Mucosa of descending colon (tissue), 3 donors: Measurements from ENCODE around the gene DUSP2. TPM values are rescaled to one million over a fixed set of nuclear protein-coding genes. Genes with fewer than 3 reads are reported as not detected.

ENCODE experiments used
- ATAC-seq: fragments of 200-7000 bp; cut with Tn5 transposase; one replicate; pipeline ENCODE4 v1.9.1; 2020; ENCODE audit warnings: mild to moderate bottlenecking, moderate library complexity
- DNase-seq, 3 donors: peaks; one replicate each; pipeline ENCODE4 v3.0.0-alpha.2; 2020
- H3K36me3 ChIP-seq: fragments of 200-600 bp; one replicate; pipeline ENCODE4 v1.8.0; 2021; ENCODE audit warnings: low read depth, mild to moderate bottlenecking
- H3K4me1 ChIP-seq: fragments of 200-600 bp; one replicate; pipeline ENCODE4 v1.8.0; 2021; ENCODE audit warnings: low read depth, mild to moderate bottlenecking
- H3K4me3 ChIP-seq: fragments of 200-600 bp; one replicate; pipeline ENCODE4 v1.8.0; 2021; ENCODE audit warnings: mild to moderate bottlenecking
- H3K9me3 ChIP-seq: fragments of 200-600 bp; one replicate; pipeline ENCODE4 v1.8.0; 2021; ENCODE audit warnings: mild to moderate bottlenecking
- intact Hi-C, 2 donors: fragments of 100-400 bp; cut with DNase I in 1 of 2; cut with micrococcal nuclease in 1 of 2; formaldehyde crosslinking; loops; one replicate each; pipeline versions ENCODE4 v1.11.0 to v1.11.1; 2022; cut with DNase I, micrococcal nuclease
- total RNA-seq, 3 donors: library from RNA; stranded (reverse); fragmentation: NEBNext Ultra II Directional in 2 of 3; extraction: Animal tissue kit (Norgen Biotek cat#: 25700) in 2 of 3; gene quantifications; one replicate each; pipeline versions ENCODE4 v1.2.1 to v1.2.4, GENCODE V29; 2021 to 2023
- TF ChIP-seq, protein P1 (sequence below): fragments of 200-600 bp; IDR thresholded peaks from one replicate; pipeline ENCODE4 v1.8.0; 2022; ENCODE audit warnings: antibody characterized with exemption, mild to moderate bottlenecking
- donor health status: DM: no; HTN: no; CAD: no; lungs with moderate emphysema.
- donor health status: DM: no; HTN: no; CAD: no.
- donor health status: DM: no; HTN: yes; CAD: no.

Gene DUSP2
- total RNA-seq, 3 donors from 2014 or later, result 1.5 to 2.3 (median 1.6) TPM

DNA sequence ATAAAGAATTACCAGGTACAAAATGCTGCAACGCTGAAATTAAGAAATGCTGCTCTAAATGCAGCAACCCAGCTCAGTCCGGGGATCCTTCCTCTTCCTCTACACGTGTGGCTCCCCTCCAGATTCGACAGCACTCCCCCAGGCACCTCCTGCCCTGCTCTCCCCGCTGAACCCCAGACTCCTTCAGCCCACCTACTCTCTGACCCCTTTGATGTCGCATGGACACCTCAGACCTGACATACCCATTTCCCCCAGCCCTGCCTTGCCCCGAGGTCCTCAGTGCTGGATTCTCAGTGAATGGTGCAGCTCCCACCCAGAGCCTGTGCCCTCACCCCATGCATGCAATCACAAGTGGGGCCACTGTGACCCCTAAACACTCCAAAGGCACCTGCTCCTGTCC, 24.2 kb downstream of the DUSP2 start:
- ATAC-seq (no peak), DNase-seq (peak in 1 of 3 donors; percentile 20)
- TF ChIP-seq, protein P1, sequence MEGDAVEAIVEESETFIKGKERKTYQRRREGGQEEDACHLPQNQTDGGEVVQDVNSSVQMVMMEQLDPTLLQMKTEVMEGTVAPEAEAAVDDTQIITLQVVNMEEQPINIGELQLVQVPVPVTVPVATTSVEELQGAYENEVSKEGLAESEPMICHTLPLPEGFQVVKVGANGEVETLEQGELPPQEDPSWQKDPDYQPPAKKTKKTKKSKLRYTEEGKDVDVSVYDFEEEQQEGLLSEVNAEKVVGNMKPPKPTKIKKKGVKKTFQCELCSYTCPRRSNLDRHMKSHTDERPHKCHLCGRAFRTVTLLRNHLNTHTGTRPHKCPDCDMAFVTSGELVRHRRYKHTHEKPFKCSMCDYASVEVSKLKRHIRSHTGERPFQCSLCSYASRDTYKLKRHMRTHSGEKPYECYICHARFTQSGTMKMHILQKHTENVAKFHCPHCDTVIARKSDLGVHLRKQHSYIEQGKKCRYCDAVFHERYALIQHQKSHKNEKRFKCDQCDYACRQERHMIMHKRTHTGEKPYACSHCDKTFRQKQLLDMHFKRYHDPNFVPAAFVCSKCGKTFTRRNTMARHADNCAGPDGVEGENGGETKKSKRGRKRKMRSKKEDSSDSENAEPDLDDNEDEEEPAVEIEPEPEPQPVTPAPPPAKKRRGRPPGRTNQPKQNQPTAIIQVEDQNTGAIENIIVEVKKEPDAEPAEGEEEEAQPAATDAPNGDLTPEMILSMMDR, result no peak
- Histone ChIP-seq H3K36me3 (no peaks in the 10 kb centered on the region), H3K4me3 (no peak overlapping the region), H3K9me3 (no peaks in the 10 kb centered on the region), H3K4me1 (no peaks in the 10 kb centered on the region)
- intact Hi-C loops, result no loop called here

DNA sequence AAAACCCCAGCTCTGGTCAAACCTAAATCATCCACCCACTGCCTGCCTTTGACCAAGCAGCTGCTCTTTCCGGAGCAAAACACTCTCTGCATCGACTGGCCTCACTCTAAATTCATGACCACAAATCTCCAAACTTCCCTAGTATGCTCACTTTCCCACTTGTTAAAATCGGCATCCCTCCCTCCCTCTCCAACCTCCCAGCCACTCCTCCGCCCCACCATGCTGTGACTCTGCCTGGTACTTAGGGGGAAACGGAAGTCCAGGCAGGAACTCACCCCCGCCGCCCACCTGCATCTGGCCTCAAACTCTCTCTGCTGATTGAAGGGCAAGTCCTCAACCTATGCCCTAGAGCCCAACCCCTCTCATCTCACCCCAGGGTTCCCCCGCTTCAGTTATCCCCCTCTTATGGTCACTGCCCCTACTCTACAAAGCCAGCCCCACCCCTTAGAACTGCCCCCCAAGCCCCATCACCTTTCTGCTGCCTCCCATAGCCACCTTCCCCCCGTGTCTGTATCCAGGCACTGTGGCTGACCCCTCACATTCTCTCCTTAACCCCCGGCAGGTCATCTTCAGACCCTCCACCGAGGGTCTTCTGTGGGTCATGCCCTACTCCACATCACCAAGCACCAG, 25.0 kb downstream of the DUSP2 start:
- TF ChIP-seq, protein P1, result no peak
- no peaks in the 10 kb centered on the region for H3K36me3 ChIP-seq
- no peak for ATAC-seq
- peak in 1 of 3 donors; percentile 25 for DNase-seq
- H3K4me3 ChIP-seq, result no peak overlapping the region
- no peaks in the 10 kb centered on the region for H3K4me1 ChIP-seq
- intact Hi-C loops, result no loop called here
- no peaks in the 10 kb centered on the region for H3K9me3 ChIP-seq

DNA sequence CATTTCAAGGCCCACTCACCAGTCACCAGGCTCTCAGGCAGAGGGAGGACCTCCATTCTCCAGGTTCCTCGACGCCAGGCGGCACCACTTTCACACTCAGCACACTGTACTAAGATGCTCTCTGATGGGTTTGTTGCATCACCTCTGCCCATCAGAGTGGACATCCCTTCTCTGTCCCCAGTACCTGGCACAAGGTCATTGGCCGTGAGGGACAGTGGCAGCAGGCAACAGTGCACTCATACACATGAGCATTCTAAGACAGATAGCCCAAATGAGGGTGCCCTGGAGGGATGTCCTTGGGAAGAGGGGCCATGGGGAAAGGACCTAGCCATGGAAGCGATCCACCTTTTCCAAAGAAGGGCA, 25.9 kb downstream of the DUSP2 start:
- intact Hi-C loops, result no loop called here
- DNase-seq (no peak), ATAC-seq (no peak)
- no peaks in the 10 kb centered on the region for H3K9me3 ChIP-seq
- TF ChIP-seq, protein P1, result no peak
- no peak overlapping the region for H3K4me3 ChIP-seq
- H3K36me3 ChIP-seq, result no peaks in the 10 kb centered on the region
- H3K4me1 ChIP-seq, result no peaks in the 10 kb centered on the region

DNA sequence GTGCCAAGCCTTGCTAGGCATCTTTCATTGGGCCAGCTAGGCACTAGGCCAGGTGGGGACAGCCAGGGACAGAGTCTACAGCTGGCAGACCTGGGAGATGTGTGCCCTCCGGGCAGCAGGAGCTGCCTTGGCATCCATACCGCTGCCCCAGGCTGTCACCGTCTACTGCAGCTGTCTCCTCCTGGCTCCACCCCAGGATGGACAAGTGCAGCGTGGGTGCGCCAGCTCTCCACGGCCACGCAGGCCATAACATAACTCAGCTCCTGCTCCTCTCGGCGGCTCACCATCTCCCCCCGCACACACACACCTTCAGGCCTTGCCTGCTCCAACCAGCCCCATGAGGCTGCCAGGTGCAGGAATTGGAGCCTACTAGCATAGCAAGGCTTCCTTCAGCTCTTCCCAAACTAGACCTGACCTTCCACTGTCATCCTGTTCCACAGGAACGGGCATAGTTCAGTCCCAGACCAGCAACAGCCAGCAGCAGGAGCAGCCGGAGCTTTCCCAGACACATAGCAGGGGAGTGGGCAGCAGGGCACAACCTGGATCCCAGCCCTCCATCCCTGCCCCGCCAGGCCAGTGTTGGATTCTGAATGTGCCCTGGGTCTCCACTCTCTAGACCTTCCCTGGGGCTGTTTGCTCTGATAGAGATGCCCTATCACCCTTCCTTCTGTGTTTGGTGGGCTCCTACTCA, 26.4 kb downstream of the DUSP2 start:
- H3K4me1 ChIP-seq, result no peaks in the 10 kb centered on the region
- H3K9me3 ChIP-seq, result no peaks in the 10 kb centered on the region
- intact Hi-C loops, result no loop called here
- H3K4me3 ChIP-seq, result no peak overlapping the region
- peak in 1 of 3 donors; percentile 19 for DNase-seq
- H3K36me3 ChIP-seq, result no peaks in the 10 kb centered on the region
- TF ChIP-seq, protein P1, result no peak
- no peak for ATAC-seq

DNA sequence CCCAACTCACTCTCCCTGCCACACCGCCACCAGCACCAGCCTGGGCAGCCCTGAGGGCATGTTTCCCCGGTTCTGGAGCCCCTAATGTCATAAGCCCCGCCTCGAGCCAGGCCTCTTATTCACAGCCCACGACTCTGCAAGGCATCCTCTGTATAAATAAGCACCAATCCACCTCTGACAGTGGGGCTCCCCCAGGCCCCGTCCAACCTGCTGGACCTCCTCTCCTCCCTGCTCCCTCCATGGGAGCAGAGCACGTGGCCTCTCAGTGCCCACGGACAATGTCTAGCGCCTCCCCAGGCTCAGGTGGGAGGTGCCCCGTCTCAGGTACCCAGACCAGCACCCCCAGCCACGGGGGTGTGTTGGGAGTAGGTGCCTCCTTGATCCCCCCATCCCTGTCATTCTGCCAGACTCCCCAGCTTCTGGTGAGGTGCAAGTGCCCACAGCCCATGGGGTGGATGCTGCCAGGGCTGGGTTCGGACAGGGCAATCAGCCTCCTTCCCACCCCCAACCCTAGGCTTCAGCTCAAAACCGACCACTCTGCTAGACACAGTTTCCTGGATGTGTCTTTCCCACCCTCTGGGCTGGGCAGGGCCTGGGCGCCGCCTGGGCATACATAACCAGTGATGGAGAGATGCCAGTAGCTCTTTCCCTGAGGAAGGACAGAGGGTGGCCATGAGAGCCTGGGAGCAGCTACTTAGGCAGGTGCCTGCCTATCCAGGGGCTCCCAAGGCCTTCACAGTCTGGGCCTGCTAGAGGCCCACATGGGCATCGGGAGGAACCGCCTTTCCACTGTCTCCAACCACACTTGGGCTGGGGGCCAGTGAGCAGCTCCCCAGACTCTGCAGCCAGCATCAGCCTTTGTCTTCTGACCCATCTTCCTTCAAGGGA, 27.3 kb downstream of the DUSP2 start:
- DNase-seq (peak; percentile 24 to 51 (median 45)), ATAC-seq (no peak)
- no peaks in the 10 kb centered on the region for H3K4me1 ChIP-seq
- TF ChIP-seq, protein P1, result no peak
- intact Hi-C loops, result no loop called here
- H3K4me3 ChIP-seq, result no peak overlapping the region
- H3K36me3 ChIP-seq, result no peaks in the 10 kb centered on the region
- no peaks in the 10 kb centered on the region for H3K9me3 ChIP-seq
